ENCODE data around the gene MAPK1.

The MAPK1 gene

DNA sequence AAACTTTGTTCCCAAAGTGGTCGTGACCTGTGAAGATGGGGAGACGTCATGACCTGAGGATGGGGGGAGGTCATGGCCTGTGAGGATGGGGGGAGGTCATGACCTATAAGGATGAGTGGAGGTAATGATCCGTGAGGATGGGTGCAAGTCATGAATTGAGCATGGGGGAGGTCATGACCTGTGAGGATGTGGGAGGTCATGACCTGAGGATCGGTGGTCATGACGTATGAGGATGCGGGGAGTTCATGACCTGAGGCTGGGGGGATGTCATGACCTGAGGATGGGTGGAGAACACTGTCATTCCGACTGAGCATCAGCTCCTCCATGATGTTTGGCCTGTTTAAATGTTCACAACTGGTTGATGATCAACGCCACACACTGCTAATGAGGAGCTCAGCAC is 157.8 kb downstream of the MAPK1 start:
- no peak for DNase-seq (ENCODE audit: low read depth in 3 of 3, low spot score in 1 of 3)

DNA sequence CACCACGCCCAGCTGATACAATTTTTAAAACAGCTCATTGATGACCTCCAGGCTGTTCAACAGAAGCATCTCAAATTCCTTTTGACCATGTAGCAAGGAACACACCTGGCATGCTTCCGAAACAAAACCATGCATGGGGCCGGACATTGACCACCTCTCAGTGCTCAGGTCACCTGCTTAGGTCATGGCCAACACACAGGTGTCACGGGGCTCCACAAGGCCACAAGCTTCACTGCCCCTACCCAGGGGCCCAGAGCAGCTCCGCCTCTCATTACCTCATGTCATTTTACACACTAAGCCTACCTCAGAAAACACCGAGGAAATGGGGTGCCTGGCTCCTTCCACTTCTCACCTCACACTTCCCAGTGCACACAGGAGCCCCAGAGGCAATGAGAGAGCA is 158.5 kb downstream of the MAPK1 start:
- DNase-seq (ENCODE audit: low read depth in 3 of 3, low spot score in 1 of 3), result no peak

DNA sequence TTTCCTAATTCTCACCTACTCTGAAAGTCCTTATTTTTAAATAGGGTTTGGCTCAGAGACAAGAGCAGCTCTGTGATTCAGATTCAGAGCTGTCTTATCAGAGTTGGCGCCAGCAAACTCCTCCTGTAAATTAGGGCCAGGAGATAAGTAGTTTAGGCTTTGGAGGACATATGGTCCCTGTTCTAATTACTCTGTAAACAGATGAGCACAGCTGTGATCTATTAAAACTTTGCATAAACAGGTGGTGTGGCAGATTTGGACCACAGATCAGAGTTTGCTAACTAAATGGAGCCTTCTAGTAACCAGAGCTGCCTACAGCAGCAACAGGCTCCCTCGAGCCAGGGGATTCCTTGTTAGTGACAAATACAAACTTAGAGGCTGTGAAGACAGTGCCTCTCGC is 159.8 kb downstream of the MAPK1 start:
- no peak for DNase-seq (ENCODE audit: low read depth in 3 of 3, low spot score in 1 of 3)

Measured in stimulated activated CD4-positive, alpha-beta T cell treated with anti-CD3 and anti-CD28 coated beads, TNF-alpha, amount 100 ng/mL, for 1 hour (primary cell).